HepG2 (cell line): ENCODE data around the gene GATD1. TPM values are rescaled to one million over a fixed set of nuclear protein-coding genes. Genes with fewer than 3 reads are reported as not detected.

Source experiments
- AGO2 ChIP-seq: fragments of 200-400 bp; formaldehyde crosslinking; optimal IDR thresholded peaks from 2 replicates; pipeline ENCODE3; 2017; ENCODE audit warnings: mild to moderate bottlenecking, low read depth, low read length, moderate library complexity
- CSRNP1 ChIP-seq: sonication (generic); formaldehyde crosslinking; IDR thresholded peaks from 2 replicates; pipeline ENCODE4 v1.8.1; 2023; ENCODE audit warnings: mild to moderate bottlenecking, missing genetic modification reagents
- IKZF1 ChIP-seq: fragments of 450-650 bp; IDR thresholded peaks from 2 replicates; pipeline ENCODE4 v1.7.1; 2016
- KMT2A ChIP-seq: sonication (generic); formaldehyde crosslinking; IDR thresholded peaks from 2 replicates; pipeline ENCODE4 v1.4.0; 2020; ENCODE audit warnings: missing genetic modification reagents
- LCORL ChIP-seq, 2 experiments: fragments of 450-650 bp in 1 of 2; sonication (generic) in 1 of 2; formaldehyde crosslinking in 1 of 2; IDR thresholded peaks; 2 replicates each; pipeline versions ENCODE4 v1.5.0 to v1.6.1; 2017 to 2020; ENCODE audit warnings: antibody characterized with exemption in 1 of 2, missing genetic modification reagents in 1 of 2
- MED1 ChIP-seq: sonication (generic); formaldehyde crosslinking; IDR thresholded peaks from 2 replicates; pipeline ENCODE4 v1.4.0; 2020; ENCODE audit warnings: missing genetic modification reagents
- REPIN1 ChIP-seq: sonication (generic); formaldehyde crosslinking; IDR thresholded peaks from 2 replicates; pipeline ENCODE4 v1.8.0; 2022; ENCODE audit warnings: missing genetic modification reagents, low read depth, mild to moderate bottlenecking, borderline replicate concordance
- SP1 ChIP-seq, 2 experiments: fragments of 450-650 bp in 1 of 2; sonication (generic) in 1 of 2; formaldehyde crosslinking in 1 of 2; IDR thresholded peaks; 2 replicates each; pipeline versions ENCODE4 v1.4.0 to v1.6.1; 2016 to 2020; ENCODE audit warnings: missing genetic modification reagents in 1 of 2
- TFAP4 ChIP-seq: sonication (generic); IDR thresholded peaks from 2 replicates; pipeline ENCODE4 v1.6.1; 2016; ENCODE audit warnings: low read depth, borderline replicate concordance
- ZFYVE20 ChIP-seq: sonication (generic); formaldehyde crosslinking; IDR thresholded peaks from 2 replicates; pipeline ENCODE4 v1.8.0; 2023; ENCODE audit warnings: low read depth, mild to moderate bottlenecking, moderate library complexity, missing genetic modification reagents, borderline replicate concordance
- ZNF124 ChIP-seq: sonication (generic); formaldehyde crosslinking; IDR thresholded peaks from 2 replicates; pipeline ENCODE4 v1.4.0; 2020; ENCODE audit warnings: missing genetic modification reagents
- ZNF362 ChIP-seq: sonication (generic); formaldehyde crosslinking; IDR thresholded peaks from 2 replicates; pipeline ENCODE4 v1.4.0; 2020; ENCODE audit warnings: missing genetic modification reagents, mild to moderate bottlenecking, borderline replicate concordance
- ZNF761 ChIP-seq: sonication (generic); formaldehyde crosslinking; conservative IDR thresholded peaks from 2 replicates; pipeline ENCODE4 v1.4.0; 2020; ENCODE audit warnings: mild to moderate bottlenecking, missing genetic modification reagents
- ZNF766 ChIP-seq: sonication (generic); formaldehyde crosslinking; IDR thresholded peaks from 2 replicates; pipeline ENCODE4 v1.5.0; 2020; ENCODE audit warnings: missing genetic modification reagents, borderline replicate concordance
- ZNF777 ChIP-seq: sonication (generic); formaldehyde crosslinking; IDR thresholded peaks from 2 replicates; pipeline ENCODE4 v1.4.0; 2020; ENCODE audit warnings: missing genetic modification reagents
- ZZZ3 ChIP-seq: sonication (generic); formaldehyde crosslinking; IDR thresholded peaks from 2 replicates; pipeline ENCODE4 v1.4.0; 2020; ENCODE audit warnings: missing genetic modification reagents, mild to moderate bottlenecking, borderline replicate concordance
- polyA plus RNA-seq, 8 experiments: library from polyadenylated mRNA; depleted of rRNA in 3 of 8; stranded (reverse) in 7 of 8; unstranded in 1 of 8; fragments of >200 nt; fragmentation: Illumina TruSeq in 4 of 8; extraction: Trizol in 4 of 8; gene quantifications; 2 replicates each; pipeline versions ENCODE4 v1.2.1 to v1.2.3, GENCODE V29; 2011 to 2016; ENCODE audit warnings: low read depth in 4 of 8, missing spikeins in 1 of 8, mixed read lengths in 1 of 8; ENCODE audit not compliant: insufficient read depth in 1 of 8
- total RNA-seq, 5 experiments: library from RNA; depleted of rRNA; stranded (reverse); fragments of >200 nt; fragmentation: Illumina TruSeq; extraction: Trizol; gene quantifications; 2 replicates each; pipeline ENCODE4 v1.2.3, GENCODE V29; 2016; ENCODE audit warnings: low read depth in 1 of 5
- TF ChIP-seq, protein P1 (sequence below): sonication (generic); formaldehyde crosslinking; IDR thresholded peaks from 2 replicates; pipeline ENCODE4 v1.4.0; 2020; ENCODE audit warnings: missing genetic modification reagents
- TF ChIP-seq, protein P2 (sequence below): sonication (generic); formaldehyde crosslinking; IDR thresholded peaks from 2 replicates; pipeline ENCODE4 v1.4.0; 2020; ENCODE audit warnings: missing genetic modification reagents, low read depth, mild to moderate bottlenecking, borderline replicate concordance

The GATD1 gene
- total and polyA plus RNA-seq, 2 of the 13 experiments (the other 11 are each of a cell fraction or from before 2014, with no cell fraction given) = 31.3 to 60.5 TPM

DNA sequence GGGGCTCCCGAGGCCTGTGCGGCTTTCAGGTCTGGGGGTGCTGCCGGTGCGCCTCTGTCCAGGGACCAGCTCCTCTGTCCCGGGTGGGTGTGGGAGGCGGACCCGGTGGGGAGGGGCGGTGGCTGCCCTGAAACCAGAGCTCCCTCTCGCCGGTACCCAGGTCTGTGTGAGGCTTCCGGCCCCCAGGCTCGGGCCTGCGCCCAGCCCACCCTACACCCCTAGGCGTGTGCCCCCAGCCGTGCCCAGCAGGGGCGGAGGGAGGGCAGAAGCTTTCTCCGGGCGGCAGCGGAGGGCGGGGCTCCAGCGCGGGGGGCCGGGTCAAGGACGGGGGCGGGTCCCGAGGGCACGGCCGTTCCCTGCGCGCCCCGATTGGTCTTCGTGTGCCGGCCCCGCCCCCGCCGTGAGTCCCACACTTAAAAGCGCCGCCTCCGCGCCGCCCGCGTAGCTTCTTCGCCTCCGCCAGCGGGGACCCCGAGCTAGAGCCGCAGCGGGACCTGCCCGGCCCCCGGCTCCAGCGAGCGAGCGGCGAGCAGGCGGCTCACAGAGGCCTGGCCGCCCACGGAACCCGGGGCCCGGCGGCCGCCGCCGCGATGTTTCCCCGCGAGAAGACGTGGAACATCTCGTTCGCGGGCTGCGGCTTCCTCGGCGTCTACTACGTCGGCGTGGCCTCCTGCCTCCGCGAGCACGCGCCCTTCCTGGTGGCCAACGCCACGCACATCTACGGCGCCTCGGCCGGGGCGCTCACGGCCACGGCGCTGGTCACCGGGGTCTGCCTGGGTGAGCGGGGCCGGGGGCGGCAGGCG is 42.0 kb upstream of the GATD1 start (continued):
- TF ChIP-seq, protein P1, sequence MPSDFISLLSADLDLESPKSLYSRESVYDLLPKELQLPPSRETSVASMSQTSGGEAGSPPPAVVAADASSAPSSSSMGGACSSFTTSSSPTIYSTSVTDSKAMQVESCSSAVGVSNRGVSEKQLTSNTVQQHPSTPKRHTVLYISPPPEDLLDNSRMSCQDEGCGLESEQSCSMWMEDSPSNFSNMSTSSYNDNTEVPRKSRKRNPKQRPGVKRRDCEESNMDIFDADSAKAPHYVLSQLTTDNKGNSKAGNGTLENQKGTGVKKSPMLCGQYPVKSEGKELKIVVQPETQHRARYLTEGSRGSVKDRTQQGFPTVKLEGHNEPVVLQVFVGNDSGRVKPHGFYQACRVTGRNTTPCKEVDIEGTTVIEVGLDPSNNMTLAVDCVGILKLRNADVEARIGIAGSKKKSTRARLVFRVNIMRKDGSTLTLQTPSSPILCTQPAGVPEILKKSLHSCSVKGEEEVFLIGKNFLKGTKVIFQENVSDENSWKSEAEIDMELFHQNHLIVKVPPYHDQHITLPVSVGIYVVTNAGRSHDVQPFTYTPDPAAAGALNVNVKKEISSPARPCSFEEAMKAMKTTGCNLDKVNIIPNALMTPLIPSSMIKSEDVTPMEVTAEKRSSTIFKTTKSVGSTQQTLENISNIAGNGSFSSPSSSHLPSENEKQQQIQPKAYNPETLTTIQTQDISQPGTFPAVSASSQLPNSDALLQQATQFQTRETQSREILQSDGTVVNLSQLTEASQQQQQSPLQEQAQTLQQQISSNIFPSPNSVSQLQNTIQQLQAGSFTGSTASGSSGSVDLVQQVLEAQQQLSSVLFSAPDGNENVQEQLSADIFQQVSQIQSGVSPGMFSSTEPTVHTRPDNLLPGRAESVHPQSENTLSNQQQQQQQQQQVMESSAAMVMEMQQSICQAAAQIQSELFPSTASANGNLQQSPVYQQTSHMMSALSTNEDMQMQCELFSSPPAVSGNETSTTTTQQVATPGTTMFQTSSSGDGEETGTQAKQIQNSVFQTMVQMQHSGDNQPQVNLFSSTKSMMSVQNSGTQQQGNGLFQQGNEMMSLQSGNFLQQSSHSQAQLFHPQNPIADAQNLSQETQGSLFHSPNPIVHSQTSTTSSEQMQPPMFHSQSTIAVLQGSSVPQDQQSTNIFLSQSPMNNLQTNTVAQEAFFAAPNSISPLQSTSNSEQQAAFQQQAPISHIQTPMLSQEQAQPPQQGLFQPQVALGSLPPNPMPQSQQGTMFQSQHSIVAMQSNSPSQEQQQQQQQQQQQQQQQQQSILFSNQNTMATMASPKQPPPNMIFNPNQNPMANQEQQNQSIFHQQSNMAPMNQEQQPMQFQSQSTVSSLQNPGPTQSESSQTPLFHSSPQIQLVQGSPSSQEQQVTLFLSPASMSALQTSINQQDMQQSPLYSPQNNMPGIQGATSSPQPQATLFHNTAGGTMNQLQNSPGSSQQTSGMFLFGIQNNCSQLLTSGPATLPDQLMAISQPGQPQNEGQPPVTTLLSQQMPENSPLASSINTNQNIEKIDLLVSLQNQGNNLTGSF = peak; percentile 30; the same call in 1 of the 2 replicates
- 0 out of 2 replicates have a peak, but pooled peaks have one; percentile 27 for TF ChIP-seq ZNF761
- TF ChIP-seq MED1 = 0 out of 2 replicates have a peak, but pooled peaks have one; percentile 20
- no peak for TF ChIP-seq IKZF1
- TF ChIP-seq ZNF766 (CRISPR knock-in tag) = no peak
- peak; percentile 19; the same call in 1 of the 2 replicates for TF ChIP-seq ZNF362 (CRISPR knock-in tag)
- TF ChIP-seq, protein P2, sequence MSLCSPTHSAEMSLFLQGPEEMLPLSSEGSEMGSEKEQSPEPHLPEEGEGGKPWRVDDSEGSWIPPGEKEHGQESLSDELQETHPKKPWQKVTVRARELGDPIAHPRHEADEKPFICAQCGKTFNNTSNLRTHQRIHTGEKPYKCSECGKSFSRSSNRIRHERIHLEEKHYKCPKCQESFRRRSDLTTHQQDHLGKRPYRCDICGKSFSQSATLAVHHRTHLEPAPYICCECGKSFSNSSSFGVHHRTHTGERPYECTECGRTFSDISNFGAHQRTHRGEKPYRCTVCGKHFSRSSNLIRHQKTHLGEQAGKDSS = 0 out of 2 replicates have a peak, but pooled peaks have one; percentile 68
- TF ChIP-seq TFAP4 = no peak
- peak; percentile 54; the same call in 1 of the 2 replicates for TF ChIP-seq CSRNP1 (CRISPR knock-in tag)
- no peak; the same call in 1 of the 2 replicates for TF ChIP-seq KMT2A (CRISPR knock-in tag)
- no peak for TF ChIP-seq ZZZ3 (CRISPR knock-in tag)
- TF ChIP-seq ZNF777 (CRISPR knock-in tag) = no peak
- TF ChIP-seq SP1 (IDR thresholded peaks at IDR 0.05) = no peak
- TF ChIP-seq SP1 (CRISPR knock-in tag; IDR thresholded peaks at IDR 0.05) = peak; percentile 63; the same call in 1 of the 2 replicates
- TF ChIP-seq LCORL (IDR thresholded peaks at IDR 0.05) = no peak
- peak; percentile 7; the same call in 1 of the 2 replicates for TF ChIP-seq LCORL (CRISPR knock-in tag; IDR thresholded peaks at IDR 0.05)
- peak; percentile 32 for TF ChIP-seq AGO2
- TF ChIP-seq ZNF124 (CRISPR knock-in tag) = no peak
- TF ChIP-seq ZFYVE20 (CRISPR knock-in tag) = 0 out of 2 replicates have a peak, but pooled peaks have one; percentile 40
- peak; percentile 59; the same call in 1 of the 2 replicates for TF ChIP-seq REPIN1 (CRISPR knock-in tag)
